HG02884 (cell line): Measurements from ENCODE around the gene TXNRD3.

Experiments
- ATAC-seq: cut with Tn5 transposase; IDR thresholded peaks from one replicate; pipeline ENCODE4 v1.9.1; 2021; ENCODE audit warnings: mild to moderate bottlenecking, moderate library complexity; ENCODE audit not compliant: unreplicated experiment

The TXNRD3 gene

DNA sequence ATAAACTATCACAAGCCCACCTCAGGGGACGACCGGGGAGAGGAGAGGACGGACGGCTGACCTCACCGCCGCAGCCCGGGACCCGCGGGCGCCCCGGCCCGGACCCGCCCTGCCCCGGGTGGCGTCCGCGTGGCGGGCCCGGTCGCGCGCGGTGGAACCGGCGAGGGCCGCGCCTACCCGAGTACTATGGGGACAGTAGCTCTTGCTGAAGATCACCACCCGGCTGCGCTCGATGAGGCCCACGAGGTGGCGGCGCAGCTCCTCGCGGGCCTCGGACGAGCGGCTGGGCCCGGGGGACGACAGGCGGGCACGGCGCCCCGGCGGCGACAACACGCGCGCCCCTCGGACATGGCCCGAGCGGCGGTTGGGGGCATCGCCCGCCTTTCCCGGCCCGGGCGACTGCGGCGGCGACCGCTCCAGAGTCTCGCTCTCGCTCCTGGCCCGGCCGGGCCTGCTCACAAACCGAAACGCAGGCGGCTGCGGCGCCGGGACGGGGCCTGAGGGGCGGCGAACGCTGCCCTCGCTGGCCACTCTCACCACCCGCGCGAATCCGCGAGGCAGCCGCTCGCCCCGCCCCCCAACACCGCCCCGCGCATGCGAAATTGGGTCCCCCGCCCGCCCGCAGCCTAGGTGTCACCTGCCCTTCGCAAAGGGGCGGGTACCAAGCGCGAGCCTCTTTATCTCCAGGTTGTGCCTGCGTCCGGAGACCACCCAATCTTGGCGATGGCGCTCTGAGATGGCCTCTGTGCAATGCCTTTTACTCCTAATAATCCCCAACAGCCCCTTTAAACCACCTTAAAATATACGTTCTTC, at the start of gene TXNRD3:
TXNRD3 (minus strand) TSS at position 554 of the 813 bp plus-strand sequence.
- ATAC-seq, result no peak

DNA sequence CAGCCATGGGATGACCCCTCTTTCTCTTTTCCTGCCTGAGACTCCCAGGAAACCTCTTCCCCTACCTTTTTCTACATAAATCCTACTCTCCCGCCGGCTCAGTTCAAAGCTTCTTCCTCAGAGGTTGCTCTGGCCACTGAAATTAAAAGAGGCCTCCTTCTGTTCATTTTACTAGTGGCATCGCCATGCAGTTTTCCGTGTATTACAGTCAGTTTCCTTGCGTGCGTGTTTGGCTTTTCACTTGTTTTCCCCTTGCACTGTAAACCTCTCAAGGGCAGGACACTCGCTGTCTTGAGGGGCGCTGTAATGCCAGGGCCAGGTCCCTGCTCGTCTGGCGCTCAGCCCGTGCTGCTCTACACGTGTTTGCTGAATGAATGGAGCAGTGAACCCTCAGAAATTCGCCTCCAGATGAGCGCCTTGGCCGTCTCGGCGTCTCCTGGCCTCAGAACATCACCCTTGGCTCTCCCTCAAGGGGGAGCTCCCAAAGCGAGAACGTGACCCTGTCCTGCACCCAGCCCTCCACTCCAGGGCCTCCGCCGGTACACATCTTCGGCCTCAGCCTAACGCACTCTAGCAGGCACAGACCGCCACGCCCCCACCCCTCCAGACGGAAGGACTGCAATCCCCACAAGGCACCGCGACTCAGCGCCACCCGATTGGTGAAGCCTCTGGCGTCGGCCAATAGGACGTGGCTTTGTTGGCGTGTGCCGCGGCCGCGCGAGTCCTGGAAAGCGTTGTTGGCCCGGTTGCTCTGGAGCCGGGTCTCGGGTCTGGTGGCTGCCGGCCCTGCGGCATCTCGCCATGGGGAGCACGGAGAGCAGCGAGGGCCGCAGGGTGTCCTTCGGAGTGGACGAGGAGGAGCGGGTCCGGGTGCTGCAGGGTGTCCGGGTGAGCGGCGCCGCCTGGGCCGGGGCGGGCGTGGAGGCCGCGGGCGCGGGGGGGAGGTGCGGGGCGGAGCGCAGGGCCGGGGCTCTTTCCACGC, 48.9 kb upstream of the TXNRD3 start, which contains the start of gene CHCHD6:
CHCHD6 (plus strand) TSS at position 729 of the 982 bp plus-strand sequence; CDS start at position 802, 73 bp downstream.
- peak; percentile 93 for ATAC-seq

DNA sequence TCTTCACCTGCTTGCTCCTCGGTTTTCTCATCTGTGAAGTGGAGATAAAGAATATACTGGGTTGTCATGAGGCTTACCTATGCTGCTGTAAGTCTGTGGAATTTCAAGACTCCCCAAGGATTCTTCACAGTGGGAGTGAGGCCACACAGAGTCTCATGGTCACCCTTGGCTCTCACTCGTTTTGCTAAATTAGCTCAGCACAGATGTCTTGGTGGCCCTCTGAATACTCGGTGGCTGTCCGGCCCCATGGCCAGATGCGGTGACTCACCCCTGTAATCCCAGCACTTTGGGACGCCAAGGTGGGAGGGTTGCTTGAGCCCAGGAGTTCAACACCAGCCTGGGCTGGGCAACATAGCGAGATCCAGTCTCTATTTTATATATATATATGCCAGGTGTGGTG, 44.1 kb upstream of the TXNRD3 start:
- no peak for ATAC-seq

DNA sequence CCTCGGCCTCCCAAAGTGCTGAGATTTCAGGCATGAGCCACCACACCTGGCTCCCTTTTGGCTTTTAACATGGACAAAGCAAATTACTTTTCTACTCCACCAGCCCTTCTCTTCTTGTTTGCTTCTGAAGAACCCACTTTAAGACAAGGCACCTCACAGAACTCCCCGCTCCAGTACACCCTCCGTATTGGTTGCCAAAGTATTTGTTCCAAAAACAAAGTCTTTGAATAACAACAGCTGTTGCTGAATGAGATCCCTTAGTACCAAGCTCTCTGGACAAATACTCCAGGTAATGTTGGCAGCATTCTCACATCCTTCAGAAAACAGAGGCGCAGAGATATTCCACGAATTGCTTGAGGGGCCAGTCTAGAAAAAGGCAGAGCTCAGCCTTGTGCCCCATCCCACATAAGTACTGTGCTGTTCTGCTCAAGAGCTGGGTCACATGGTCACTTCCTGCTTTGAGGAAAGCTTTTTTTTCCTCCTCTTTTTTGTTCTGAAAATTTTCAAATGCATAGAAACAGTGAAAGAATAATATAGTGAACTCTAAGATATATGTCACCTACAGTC, 41.9 kb upstream of the TXNRD3 start:
- no peak for ATAC-seq

DNA sequence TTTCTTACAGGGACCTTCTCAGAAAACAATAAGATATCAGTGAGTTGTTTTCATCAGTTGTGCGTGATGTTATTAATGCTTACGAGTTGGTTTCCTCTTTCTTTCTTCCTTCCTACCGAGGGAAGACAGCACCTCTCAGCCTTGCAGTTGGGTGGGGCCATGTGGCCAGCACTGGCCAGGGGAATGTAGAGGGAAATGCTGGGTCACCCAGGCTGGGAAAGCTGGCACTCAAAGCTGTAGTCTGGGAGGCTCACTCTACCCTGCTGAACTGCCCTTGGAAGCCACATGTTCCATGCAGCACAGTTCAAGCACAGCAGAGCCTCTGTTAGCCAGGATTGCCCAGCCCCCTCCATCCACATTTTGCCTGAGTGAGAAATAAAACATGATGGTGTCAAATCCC, 39.0 kb upstream of the TXNRD3 start:
- no peak for ATAC-seq

DNA sequence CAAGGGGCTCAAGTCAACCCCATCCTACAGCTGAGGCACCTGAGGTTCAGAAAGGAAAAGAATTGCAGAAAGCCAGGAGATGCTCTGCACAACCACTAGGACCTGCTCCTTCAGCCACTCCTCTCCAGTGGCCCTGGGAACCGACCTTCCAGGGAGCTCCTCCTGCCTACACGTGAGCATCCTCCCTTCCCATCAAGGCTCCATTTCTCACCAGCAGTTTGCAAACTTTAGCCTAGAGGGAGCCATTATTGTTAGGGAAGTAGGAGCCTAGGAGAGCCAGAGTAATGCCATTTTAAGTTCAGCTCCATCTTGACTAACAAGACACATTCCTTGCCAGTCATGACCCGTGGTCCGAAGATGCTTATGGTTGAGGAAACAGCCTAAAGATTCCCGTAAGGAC, 37.9 kb upstream of the TXNRD3 start:
- no peak for ATAC-seq

DNA sequence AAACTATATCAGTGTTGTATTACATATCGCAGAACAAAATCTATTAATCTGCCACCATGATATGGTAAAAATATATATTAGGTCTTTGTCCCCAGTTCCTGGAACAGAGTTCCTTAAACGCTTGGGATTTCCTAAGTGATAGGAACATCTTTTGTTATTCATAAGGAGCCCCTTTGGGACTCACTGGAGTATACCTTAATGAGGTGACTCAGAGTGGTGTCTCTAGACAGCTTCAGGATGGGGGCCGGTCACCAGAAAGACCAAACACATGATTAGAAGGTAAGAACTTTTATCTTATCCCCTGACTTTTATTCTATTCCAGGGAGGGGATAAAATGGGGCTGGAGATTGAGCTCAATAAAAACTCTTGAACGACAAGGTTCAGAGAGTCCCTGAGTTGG, 36.8 kb upstream of the TXNRD3 start:
- ATAC-seq, result no peak

DNA sequence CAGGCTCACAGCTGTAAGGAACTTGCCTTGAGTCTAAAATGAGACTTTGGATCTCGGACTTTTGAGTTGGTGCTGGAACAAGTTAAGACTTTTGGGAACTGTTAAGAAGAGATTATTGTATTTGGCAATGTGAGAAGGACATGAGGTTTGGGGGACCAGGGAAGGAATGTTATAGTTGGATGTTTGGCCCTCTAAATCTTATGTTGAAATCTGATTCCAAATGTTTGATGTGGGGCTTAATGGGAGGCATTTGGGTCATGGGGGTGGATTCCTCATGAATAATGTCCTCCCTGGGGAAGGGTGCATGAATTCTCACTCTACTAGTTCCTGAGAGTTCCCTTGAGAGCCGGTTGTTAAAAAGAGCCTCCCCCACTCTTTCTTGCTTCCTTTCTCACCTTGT, 30.6 kb upstream of the TXNRD3 start:
- no peak for ATAC-seq

DNA sequence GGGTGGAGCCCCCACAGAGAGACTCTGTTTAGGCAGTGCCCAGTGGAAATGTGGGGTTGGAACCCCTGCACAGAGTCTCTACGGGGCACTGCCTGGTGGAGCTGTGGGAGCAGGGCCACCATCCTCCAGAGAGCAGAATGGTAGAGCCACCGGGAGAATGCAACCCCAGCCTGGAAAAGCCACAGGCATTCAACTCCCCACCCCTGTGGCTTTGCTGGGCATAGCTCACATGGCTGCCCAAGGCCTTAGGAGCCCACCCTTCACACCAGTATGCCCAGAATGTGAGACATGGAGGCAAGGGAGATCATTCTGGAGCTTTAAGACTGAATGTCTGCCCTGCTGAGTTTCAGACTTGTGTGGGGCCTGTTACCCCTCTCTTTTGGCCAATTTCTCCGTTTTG, 30.1 kb upstream of the TXNRD3 start:
- no peak for ATAC-seq

DNA sequence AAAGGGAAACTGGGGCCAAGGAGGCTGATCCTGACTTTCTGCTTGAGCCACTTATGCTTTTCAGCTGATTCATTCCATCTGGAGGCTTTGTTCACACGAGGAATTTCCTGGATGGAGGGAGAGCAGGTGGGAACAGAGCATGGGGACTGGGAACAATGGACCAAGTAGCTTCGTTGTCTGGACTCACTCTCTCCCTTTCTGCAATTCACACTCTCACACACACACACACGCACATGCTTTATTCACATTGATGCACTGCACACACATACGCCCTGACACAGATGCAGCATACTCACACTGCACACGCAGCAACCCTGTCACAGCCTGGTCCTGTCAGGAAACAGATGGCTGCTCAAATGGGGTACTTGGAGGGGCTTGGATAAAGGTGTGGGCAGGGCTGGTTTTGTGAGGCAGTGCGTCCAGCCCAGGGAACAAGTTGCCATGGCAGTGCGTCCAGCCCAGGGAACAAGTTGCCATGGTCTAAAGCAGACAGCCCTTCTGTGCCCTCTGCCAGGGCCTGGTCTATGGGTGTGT, 29.4 kb upstream of the TXNRD3 start:
- no peak for ATAC-seq

DNA sequence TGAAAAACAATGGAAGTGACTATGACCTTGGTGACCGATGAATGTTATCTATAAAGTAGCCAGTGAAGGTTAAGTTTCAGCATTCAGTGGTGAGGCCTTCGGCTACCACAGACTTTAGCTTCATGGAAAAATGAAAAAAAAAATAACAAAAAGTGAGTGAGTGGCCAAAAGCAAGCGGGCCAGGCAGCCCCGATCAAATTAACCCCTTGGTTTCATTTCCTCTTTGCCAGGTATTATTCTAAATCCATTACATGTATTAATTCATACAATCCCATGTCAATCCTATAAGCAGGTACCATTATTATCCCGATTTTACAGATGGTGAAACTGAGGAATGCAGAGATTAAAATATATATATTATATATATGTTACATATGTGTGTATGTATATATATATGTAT, 28.1 kb upstream of the TXNRD3 start:
- no peak for ATAC-seq

DNA sequence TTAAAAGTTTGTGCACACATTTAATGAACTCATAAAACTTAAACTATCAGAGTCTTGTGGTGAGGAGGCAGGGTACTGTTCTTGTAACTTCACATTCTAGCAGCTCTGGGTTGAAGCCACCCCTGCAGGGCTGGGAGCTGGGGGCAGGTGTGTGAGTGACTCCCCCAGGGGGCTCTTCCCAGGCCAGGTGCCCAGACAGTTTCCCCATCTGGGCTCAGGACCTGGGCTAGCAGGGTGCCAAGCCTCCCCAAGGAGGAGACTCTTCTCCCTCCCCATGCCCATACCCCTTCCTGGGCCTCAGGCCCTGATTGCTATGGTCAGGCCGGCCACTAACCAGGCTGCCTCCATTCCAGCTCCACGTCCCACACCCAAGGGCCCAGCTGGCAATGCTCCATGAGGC, 27.1 kb upstream of the TXNRD3 start:
- no peak for ATAC-seq

DNA sequence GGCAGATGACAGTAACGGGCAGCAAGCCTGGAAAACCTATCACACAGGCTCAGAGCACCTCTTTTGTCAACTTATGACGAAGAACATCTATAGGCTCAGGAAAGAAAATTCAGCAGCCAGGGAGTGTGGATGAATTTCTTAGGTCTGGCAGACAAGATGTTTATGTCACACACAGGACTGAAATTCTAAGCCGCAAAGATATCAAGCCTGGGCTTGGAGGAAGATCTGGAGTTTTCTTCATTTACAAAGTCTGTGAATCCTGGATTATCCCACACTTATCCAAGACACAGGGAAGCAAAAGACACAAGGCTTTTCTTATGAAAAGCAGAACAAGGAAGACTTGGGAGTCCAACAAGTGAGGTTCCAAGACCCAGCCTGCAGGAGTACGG, 25.7 kb upstream of the TXNRD3 start:
- no peak for ATAC-seq

DNA sequence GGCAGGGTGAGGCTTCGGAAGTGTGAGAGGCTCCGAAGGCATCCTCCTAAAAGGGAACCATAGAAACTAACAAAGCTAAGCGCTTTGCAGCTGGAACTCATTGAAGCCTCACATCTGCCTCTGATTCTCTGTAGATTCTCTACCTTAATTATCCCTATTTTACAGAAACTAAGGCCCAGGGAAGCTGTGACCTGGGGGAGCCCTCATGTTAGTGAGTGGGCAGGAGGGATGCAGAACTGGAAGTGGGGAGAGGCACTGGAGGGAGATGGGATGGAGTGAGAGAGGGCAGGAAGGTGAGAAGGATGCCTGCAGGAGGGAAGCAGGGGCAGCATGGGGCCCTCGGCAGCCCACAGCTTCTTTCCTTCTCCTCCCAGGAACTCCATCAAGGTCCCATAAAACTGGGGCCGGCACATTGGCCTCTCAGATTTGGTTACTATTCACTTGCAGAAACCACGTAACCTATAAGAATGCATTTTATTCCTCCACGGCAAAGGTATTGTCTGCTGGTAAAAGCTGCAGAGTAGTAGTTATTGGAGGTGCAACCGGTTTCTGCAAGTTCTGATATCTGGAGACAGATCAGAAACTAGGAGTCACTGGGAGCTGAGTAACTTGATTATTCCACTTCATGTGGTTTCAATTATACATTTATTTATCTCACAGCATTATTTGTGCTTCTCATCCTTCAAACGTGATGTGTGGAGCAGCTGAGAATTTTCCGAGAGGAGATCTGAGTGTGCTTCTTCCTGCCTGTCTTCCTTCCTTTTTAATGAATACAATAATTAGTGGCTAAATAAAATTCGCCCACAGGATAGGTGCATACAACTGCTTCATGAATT, 25.1 kb upstream of the TXNRD3 start:
- no peak for ATAC-seq

DNA sequence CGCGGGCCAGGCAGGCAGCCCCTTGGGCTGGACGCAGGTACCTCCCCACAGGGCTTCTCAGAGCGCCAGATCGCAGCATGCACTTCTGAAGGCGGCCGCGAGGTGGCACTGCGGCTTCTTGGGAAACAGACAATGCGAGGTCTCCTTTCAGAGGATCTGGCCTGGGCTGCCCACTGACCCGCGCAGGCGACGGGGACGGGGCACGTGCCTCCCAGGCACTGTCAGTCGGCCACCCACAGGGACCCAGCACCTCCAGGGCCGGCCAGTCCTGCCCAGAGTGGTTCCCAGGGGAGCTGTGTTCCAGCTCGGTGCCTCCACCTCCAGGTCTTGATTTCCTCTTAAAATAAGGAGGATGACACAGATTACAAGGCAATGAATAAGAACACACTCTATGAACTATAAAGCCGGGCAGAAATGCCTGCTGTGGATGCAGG, 24.4 kb upstream of the TXNRD3 start:
- ATAC-seq, result no peak

DNA sequence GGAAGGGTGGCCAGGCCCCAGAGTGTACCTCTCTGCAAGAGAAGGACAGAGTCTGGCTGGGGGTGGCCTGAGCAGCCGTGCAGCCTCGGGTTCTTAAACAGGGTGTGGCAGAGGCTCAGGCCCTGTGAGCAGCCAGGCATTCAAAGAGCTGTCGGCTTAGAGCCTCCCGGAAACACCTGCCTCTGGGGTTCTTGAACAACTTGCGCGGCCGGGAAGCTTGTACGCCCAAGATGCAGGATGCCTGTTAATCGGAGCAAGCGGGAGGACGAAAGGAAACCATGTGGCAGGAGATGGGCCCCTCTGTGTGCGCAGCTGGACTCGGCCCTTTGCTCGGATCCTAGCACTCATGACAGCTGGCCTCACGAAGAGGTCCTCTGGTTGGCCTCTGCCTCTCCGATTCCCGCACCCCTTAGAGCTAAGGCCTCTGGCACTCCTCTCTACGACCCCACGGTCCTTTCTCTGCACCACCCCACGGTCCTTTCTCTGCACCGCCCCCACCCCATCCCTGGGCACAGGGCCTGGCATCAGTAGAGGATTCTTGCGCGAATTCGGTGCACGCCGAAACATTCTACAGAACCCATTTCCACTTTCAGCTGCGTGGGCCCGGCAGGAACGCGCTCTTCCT, 23.9 kb upstream of the TXNRD3 start:
- ATAC-seq, result no peak

DNA sequence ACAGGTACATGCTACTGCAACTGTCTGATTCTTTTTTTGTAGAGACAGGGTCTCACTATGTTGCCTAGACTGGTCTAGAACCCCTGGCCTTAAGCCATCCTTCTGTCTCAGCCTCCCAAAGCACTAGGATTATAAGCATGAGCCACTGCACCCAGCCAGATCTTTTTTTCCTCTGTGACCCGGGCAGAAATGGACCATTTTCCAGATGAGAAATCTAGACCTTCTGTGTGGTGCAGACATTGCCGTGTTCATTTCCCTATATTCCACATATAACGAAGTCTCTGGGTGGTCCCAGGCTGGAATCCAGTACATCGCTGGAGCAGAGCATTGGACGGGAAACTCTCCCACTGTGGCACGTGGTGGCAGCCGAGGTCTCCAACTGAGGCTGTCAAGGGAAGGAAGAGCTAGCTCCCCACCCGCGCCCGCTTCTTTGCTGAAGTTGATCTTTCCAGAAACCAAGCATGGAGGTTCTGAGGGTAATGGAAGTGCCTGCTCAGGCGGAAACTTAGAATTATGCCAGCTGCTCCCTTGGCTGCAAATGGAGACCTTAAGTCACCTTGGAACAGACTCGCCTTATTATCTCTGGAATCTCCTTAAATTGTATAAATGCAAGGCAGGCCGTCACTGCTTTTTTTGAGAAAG, 23.1 kb upstream of the TXNRD3 start:
- no peak for ATAC-seq

DNA sequence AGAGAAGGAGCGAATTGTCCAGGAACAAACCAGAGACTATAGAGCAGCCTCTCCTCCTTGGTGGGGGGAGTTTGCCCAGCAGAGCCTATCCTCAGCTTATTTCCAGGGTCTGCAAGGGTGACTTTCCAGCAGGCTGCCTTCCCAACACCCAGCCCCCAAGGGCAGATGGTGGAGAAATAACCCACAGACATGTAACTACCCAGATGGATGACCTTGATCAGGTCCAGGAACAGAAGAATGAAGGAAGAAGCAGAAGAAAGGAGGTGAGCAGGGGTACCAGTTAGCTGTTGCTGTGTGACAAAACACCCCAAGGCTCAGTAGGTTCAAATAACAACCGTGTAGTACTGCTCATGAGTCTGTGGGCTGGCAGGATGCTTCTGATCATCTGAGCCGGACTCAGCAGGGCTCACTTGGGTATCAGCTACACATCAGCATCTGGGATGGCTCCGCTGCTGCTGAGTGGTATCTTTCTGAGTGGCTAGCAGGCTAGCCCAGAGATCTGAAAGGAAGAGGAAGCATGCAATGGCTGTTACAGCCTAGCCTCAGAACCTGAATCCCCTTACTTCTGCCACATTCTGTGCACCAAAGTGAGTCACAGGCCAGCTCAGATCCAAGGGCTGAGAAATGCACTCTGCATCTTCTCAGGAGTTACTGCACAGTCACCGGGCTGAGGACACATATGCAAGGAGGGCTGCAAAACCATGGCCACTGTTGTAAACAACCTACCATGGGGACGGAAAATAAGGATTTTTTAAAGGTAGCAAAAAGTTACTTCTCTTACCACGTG, 22.2 kb upstream of the TXNRD3 start:
- ATAC-seq, result no peak

DNA sequence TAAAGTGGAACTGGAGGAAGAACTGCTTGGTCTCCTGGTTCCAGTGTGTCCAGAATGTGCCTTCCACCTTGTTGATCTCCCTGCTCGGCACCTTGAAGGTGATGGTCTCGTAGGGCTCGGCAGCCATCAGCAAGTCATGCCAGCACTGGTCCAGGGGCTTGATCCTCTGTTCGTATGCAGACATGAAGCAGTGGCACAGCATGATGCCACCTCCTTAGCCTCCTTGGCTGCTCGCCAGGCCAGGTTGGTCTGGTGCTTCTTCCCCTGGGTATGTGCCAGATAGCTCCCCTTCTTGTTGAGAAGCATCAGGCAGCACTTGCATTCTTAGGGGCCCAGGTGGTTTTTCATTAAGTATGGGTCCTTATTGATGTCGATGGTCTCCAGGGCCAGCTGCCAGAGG, 17.8 kb upstream of the TXNRD3 start:
- no peak for ATAC-seq
